ENCODE measurements around the gene MRTO4. TPM values are rescaled to one million over a fixed set of nuclear protein-coding genes. Genes with fewer than 3 reads are reported as not detected.

The MRTO4 gene
- total and polyA plus RNA-seq, 2 of the 13 experiments (the other 11 are each of a cell fraction or from before 2014, with no cell fraction given) = 28.1 to 59.2 TPM

DNA sequence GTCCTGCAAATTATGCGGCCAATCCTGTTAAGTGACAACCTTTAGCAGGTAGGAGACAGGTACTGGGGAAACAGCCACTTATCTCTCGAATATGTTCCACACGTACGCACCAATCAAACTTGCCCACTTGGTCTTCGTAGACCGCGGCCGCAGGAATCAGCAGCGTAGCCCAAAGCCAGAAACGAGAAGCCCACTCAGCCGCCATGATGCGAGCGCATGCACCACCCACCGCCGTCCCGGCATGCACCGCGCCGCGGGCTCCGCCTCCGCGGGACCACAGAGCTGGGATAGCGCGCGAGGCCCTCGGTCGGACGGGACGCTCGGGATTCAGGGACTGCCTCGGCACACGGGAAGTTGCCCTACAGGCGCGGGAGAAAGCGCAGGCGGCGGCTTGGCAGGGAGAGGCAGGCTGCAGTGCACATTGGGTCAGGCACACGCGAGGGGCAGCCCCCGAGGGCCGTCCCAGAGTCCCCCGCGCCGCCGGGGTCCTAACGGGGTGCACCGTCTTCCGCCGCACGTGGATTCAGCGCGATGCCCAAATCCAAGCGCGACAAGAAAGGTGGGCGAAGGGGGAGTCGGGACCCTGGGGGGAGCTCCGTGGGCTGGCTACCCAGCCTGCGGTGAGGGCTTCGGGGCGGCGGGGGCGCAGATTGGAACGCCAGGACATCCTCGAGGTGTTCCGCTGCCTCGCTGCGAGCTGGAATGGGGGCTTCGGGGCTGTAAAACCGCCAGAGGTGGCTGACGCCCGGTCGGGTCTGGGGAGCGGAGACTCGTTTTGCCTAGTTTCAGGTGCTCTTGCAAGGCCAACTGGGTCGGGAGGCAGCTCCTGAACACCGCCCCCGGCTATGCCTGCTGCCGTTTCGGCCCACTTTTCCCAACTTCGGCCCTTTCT, at the start of gene MRTO4, which contains the start of gene EMC1 (continued):
- TF ChIP-seq MED13 (CRISPR knock-in tag; IDR thresholded peaks at IDR 0.05) (no peak; the same call in 1 of the 2 replicates), EZH2 (conservative IDR thresholded peaks at IDR 0.05; ENCODE audit: low read depth, low read length) (no peak), RARA (CRISPR knock-in tag; IDR thresholded peaks at IDR 0.05) (no peak; the same call in 1 of the 2 replicates), STAT5B (CRISPR knock-in tag; IDR thresholded peaks at IDR 0.05) (no peak; the same call in none of the 2 replicates), ZSCAN31 (CRISPR knock-in tag; IDR thresholded peaks at IDR 0.05; ENCODE audit: low read depth) (peak; percentile 60; the same call in 1 of the 2 replicates), RBFOX2 (IDR thresholded peaks at IDR 0.05; ENCODE audit: low read depth, low read length) (peak; percentile 96), ZNF891 (CRISPR knock-in tag; IDR thresholded peaks at IDR 0.05) (peak; percentile 77; the same call in 1 of the 2 replicates), MXD4 (CRISPR knock-in tag; IDR thresholded peaks at IDR 0.05) (peak; percentile 98), ADNP (CRISPR knock-in tag; IDR thresholded peaks at IDR 0.05) (no peak), ZSCAN12 (CRISPR knock-in tag; IDR thresholded peaks at IDR 0.05) (no peak), ZBTB8A (CRISPR knock-in tag; IDR thresholded peaks at IDR 0.05; ENCODE audit: borderline replicate concordance, low read depth) (no peak; the same call in 1 of the 2 replicates), RFXAP (CRISPR knock-in tag; IDR thresholded peaks at IDR 0.05; ENCODE audit: borderline replicate concordance) (no peak), ZNF230 (CRISPR knock-in tag; IDR thresholded peaks at IDR 0.05) (peak; percentile 84; the same call in 1 of the 2 replicates)
- TF ChIP-seq, protein P1, sequence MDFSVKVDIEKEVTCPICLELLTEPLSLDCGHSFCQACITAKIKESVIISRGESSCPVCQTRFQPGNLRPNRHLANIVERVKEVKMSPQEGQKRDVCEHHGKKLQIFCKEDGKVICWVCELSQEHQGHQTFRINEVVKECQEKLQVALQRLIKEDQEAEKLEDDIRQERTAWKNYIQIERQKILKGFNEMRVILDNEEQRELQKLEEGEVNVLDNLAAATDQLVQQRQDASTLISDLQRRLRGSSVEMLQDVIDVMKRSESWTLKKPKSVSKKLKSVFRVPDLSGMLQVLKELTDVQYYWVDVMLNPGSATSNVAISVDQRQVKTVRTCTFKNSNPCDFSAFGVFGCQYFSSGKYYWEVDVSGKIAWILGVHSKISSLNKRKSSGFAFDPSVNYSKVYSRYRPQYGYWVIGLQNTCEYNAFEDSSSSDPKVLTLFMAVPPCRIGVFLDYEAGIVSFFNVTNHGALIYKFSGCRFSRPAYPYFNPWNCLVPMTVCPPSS (IDR thresholded peaks at IDR 0.05) = no peak
- TF ChIP-seq, protein P2, sequence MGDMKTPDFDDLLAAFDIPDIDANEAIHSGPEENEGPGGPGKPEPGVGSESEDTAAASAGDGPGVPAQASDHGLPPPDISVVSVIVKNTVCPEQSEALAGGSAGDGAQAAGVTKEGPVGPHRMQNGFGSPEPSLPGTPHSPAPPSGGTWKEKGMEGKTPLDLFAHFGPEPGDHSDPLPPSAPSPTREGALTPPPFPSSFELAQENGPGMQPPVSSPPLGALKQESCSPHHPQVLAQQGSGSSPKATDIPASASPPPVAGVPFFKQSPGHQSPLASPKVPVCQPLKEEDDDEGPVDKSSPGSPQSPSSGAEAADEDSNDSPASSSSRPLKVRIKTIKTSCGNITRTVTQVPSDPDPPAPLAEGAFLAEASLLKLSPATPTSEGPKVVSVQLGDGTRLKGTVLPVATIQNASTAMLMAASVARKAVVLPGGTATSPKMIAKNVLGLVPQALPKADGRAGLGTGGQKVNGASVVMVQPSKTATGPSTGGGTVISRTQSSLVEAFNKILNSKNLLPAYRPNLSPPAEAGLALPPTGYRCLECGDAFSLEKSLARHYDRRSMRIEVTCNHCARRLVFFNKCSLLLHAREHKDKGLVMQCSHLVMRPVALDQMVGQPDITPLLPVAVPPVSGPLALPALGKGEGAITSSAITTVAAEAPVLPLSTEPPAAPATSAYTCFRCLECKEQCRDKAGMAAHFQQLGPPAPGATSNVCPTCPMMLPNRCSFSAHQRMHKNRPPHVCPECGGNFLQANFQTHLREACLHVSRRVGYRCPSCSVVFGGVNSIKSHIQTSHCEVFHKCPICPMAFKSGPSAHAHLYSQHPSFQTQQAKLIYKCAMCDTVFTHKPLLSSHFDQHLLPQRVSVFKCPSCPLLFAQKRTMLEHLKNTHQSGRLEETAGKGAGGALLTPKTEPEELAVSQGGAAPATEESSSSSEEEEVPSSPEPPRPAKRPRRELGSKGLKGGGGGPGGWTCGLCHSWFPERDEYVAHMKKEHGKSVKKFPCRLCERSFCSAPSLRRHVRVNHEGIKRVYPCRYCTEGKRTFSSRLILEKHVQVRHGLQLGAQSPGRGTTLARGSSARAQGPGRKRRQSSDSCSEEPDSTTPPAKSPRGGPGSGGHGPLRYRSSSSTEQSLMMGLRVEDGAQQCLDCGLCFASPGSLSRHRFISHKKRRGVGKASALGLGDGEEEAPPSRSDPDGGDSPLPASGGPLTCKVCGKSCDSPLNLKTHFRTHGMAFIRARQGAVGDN (CRISPR knock-in tag; IDR thresholded peaks at IDR 0.05) = peak; percentile 98
- TF ChIP-seq, protein P3, sequence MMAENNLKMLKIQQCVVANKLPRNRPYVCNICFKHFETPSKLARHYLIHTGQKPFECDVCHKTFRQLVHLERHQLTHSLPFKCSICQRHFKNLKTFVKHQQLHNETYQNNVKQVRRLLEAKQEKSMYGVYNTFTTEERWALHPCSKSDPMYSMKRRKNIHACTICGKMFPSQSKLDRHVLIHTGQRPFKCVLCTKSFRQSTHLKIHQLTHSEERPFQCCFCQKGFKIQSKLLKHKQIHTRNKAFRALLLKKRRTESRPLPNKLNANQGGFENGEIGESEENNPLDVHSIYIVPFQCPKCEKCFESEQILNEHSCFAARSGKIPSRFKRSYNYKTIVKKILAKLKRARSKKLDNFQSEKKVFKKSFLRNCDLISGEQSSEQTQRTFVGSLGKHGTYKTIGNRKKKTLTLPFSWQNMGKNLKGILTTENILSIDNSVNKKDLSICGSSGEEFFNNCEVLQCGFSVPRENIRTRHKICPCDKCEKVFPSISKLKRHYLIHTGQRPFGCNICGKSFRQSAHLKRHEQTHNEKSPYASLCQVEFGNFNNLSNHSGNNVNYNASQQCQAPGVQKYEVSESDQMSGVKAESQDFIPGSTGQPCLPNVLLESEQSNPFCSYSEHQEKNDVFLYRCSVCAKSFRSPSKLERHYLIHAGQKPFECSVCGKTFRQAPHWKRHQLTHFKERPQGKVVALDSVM (CRISPR knock-in tag; IDR thresholded peaks at IDR 0.05) = no peak
- TF ChIP-seq, protein P4, sequence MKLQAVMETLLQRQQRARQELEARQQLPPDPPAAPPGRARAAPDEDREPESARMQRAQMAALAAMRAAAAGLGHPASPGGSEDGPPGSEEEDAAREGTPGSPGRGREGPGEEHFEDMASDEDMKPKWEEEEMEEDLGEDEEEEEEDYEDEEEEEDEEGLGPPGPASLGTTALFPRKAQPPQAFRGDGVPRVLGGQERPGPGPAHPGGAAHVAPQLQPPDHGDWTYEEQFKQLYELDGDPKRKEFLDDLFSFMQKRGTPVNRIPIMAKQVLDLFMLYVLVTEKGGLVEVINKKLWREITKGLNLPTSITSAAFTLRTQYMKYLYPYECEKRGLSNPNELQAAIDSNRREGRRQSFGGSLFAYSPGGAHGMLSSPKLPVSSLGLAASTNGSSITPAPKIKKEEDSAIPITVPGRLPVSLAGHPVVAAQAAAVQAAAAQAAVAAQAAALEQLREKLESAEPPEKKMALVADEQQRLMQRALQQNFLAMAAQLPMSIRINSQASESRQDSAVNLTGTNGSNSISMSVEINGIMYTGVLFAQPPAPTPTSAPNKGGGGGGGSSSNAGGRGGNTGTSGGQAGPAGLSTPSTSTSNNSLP (IDR thresholded peaks at IDR 0.05; ENCODE audit: low read depth, low read length) = no peak
- TF ChIP-seq, protein P5, sequence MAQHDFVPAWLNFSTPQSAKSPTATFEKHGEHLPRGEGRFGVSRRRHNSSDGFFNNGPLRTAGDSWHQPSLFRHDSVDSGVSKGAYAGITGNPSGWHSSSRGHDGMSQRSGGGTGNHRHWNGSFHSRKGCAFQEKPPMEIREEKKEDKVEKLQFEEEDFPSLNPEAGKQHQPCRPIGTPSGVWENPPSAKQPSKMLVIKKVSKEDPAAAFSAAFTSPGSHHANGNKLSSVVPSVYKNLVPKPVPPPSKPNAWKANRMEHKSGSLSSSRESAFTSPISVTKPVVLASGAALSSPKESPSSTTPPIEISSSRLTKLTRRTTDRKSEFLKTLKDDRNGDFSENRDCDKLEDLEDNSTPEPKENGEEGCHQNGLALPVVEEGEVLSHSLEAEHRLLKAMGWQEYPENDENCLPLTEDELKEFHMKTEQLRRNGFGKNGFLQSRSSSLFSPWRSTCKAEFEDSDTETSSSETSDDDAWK (CRISPR knock-in tag; IDR thresholded peaks at IDR 0.05) = no peak
